WERI-Rb-1 (cell line): ENCODE results near the gene MACROD2.

ENCODE experiments used
- DNase-seq: peaks from one replicate; pipeline ENCODE4 v3.0.0-alpha.2; 2020
- H3K27ac ChIP-seq: fragments of 250-450 bp; sonication (Bioruptor Pico); 2 replicates; pipeline ENCODE4 v1.5.1; 2020; ENCODE audit warnings: mild to moderate bottlenecking, moderate library complexity
- H3K27me3 ChIP-seq: fragments of 250-450 bp; sonication (Bioruptor Pico); 2 replicates; pipeline ENCODE4 v1.5.1; 2021; ENCODE audit warnings: mild to moderate bottlenecking, low read depth, moderate library complexity; ENCODE audit not compliant: insufficient read depth, severe bottlenecking
- H3K36me3 ChIP-seq: fragments of 250-450 bp; sonication (Bioruptor Pico); 2 replicates; pipeline ENCODE4 v1.5.1; 2020; ENCODE audit warnings: mild to moderate bottlenecking, moderate library complexity
- H3K4me3 ChIP-seq: 2 replicates; pipeline ENCODE4 v1.5.1; 2011; ENCODE audit warnings: low read depth, mild to moderate bottlenecking, control low read depth, low read length
- H3K9me3 ChIP-seq: fragments of 250-450 bp; sonication (Bioruptor Pico); 2 replicates; pipeline ENCODE4 v1.5.1; 2021; ENCODE audit warnings: mild to moderate bottlenecking, moderate library complexity; ENCODE audit not compliant: severe bottlenecking
- CTCF ChIP-seq: IDR thresholded peaks from 2 replicates; pipeline ENCODE4 v1.5.1; 2011; ENCODE audit warnings: low read depth, mild to moderate bottlenecking, control low read depth, inconsistent platforms, low read length

Gene MACROD2

DNA sequence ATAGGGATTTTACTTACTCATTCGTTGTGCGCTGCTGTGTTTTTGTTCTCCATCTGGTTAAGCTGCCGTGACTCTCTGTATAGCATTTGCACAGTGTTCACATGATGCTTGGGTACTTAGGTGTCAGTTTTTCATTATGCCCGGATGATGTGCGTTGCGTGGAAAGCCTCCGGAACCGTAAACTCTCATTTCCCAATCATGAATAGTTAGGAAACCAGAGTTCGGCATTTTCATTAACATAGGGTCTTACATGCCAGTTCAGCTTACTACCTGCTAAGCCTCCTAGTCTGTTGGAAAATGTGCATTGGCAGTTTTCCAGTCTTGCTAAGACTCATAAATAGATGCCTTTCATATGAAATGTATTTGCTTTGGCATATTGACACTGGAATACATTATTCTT, 825.5 kb downstream of the MACROD2 start:
- H3K4me3 ChIP-seq = no peak overlapping the region
- no peaks in the 10 kb centered on the region for H3K27me3 ChIP-seq
- no peak overlapping the region for H3K27ac ChIP-seq
- peak; percentile 24 for DNase-seq
- H3K36me3 ChIP-seq = no peaks in the 10 kb centered on the region
- no peaks in the 10 kb centered on the region for H3K9me3 ChIP-seq
- no peak for TF ChIP-seq CTCF

DNA sequence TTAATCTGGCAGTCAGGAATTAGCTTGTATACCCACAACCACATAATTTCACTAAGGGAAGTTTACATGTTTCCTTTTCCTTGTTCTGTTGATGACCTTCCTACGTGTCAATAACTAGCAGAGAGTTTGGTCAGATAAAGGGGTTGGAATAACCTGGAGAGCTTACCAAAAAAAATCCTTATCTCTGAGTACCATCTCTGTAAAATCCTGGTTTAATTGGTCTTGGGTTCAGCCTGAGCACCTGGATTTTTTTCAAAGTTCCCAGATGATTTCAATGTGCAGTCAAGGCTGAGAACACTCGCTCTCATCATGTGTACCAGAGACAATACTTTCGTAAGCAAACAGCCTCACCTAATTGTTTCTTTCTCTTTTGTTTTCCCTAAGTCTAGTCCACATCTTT, 825.9 kb downstream of the MACROD2 start:
- H3K4me3 ChIP-seq = no peak overlapping the region
- no peaks in the 10 kb centered on the region for H3K9me3 ChIP-seq
- H3K36me3 ChIP-seq = no peaks in the 10 kb centered on the region
- DNase-seq = no peak
- H3K27me3 ChIP-seq = no peaks in the 10 kb centered on the region
- no peak overlapping the region for H3K27ac ChIP-seq
- TF ChIP-seq CTCF = no peak

- no peak for TF ChIP-seq CTCF
- H3K27me3 ChIP-seq = no peaks in the 10 kb centered on the region
- H3K36me3 ChIP-seq = no peaks in the 10 kb centered on the region
- H3K9me3 ChIP-seq = no peaks in the 10 kb centered on the region
- no peak for DNase-seq
- no peak overlapping the region for H3K27ac ChIP-seq
- no peak overlapping the region for H3K4me3 ChIP-seq
Observed at GRCh38 chr20:14824996-14825395, 829.7 kb downstream of the MACROD2 start.

DNA sequence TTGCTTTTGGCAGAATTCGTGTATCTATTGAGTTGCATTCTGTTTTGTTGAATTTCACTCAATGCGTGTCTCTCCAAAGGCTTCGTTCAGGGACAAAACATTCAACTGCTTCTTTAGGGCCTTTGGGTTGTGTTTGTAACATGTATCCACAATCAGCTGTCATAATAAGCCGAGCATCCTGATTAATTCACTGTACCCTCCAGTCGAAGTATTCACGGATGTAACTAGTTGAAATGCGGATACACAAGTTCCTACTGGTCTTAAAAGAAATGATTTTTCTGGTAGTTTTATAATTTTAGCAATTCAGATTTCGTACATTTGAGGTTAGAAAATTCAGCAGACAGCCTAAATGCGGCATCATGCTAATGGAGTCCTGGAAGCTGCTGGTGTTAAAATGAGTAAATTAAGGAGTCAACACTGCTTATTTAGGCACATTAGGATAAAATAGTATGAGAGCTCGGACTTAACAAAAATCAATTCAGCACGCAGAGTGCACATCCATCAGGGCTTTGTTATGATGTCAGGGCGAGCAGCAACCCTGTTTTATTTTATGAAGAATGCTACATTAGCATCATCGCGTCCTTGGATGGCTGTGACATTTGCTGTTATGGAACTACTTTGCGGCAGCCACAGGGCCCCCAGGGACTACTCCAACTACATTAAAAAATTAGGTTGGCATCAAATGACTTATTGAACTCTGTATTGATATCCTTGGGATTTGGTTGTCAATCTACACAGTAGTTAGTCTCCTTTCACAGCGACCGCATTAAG, 831.4 kb downstream of the MACROD2 start:
- Histone ChIP-seq H3K9me3 (no peaks in the 10 kb centered on the region), H3K4me3 (no peak overlapping the region), H3K36me3 (no peaks in the 10 kb centered on the region), H3K27ac (no peak overlapping the region), H3K27me3 (no peaks in the 10 kb centered on the region)
- no peak for TF ChIP-seq CTCF
- DNase-seq = no peak

GRCh38 chr20:14828459-14828858, 833.1 kb downstream of the MACROD2 start:
- H3K36me3 ChIP-seq = no peaks in the 10 kb centered on the region

More at GRCh38 chr20:14828459-14828858, 833.1 kb downstream of the MACROD2 start:
- no peak for DNase-seq
- no peaks in the 10 kb centered on the region for H3K9me3 ChIP-seq
- TF ChIP-seq CTCF = no peak
- H3K4me3 ChIP-seq = no peak overlapping the region
- no peaks in the 10 kb centered on the region for H3K27me3 ChIP-seq
- no peak overlapping the region for H3K27ac ChIP-seq
